Choroid plexus epithelial cell (primary cell): ENCODE results near the gene KRTAP5-5.

Experiments used
- DNase-seq: peaks from one replicate; pipeline ENCODE4 v3.0.0-alpha.2; 2010; ENCODE audit warnings: low read depth
- H3K4me3 ChIP-seq: 2 replicates; pipeline ENCODE4 v1.5.1; 2011; ENCODE audit warnings: low read depth, mild to moderate bottlenecking, control low read depth, low read length, moderate library complexity
- CTCF ChIP-seq: conservative IDR thresholded peaks from 2 replicates; pipeline ENCODE4 v1.5.1; 2011; ENCODE audit warnings: low read depth, mild to moderate bottlenecking, control low read depth, inconsistent platforms, low read length, moderate library complexity

KRTAP5-5 gene

GRCh38 chr11:1639102-1639620, 9.6 kb downstream of the KRTAP5-5 start:
- TF ChIP-seq CTCF = no peak
- no peak for DNase-seq
- H3K4me3 ChIP-seq = no peak overlapping the region

- no peak for TF ChIP-seq CTCF
- DNase-seq = no peak
- H3K4me3 ChIP-seq = no peak overlapping the region
These were observed 10.1 kb downstream of the KRTAP5-5 start for GRCh38 chr11:1639666-1640065.

- peak; percentile 81 for TF ChIP-seq CTCF
- DNase-seq = peak; percentile 37
- no peak overlapping the region for H3K4me3 ChIP-seq
These were observed 10.7 kb downstream of the KRTAP5-5 start for GRCh38 chr11:1640076-1640946.

GRCh38 chr11:1641096-1641495, 11.5 kb downstream of the KRTAP5-5 start:
- TF ChIP-seq CTCF = no peak
- no peak for DNase-seq
- no peak overlapping the region for H3K4me3 ChIP-seq

GRCh38 chr11:1642288-1643145, 12.9 kb downstream of the KRTAP5-5 start:
- no peak overlapping the region for H3K4me3 ChIP-seq
- no peak for TF ChIP-seq CTCF
- no peak for DNase-seq

- no peak overlapping the region for H3K4me3 ChIP-seq
- no peak for DNase-seq
- no peak for TF ChIP-seq CTCF
These were observed 13.6 kb downstream of the KRTAP5-5 start for GRCh38 chr11:1643146-1643690.
